Adipose tissue (tissue), 3 donors: Measurements from ENCODE around the gene PTPN9. TPM values are rescaled to one million over a fixed set of nuclear protein-coding genes. Genes with fewer than 3 reads are reported as not detected.
"Not testable (repeated sequence)": the region's sequence is repeated elsewhere in the genome, so short reads cannot be mapped to it uniquely, and the experiment has no call there.

Source experiments
- H3K27ac ChIP-seq: one replicate; pipeline ENCODE4 v1.5.1; 2013; ENCODE audit warnings: low read depth, low read length
- WGBS, 3 donors: extraction: QIAGEN DNeasy Blood & Tissue Kit; methylation state at CpG; one replicate each; pipeline ENCODE4 v1.1.7; 2013; 5-methylcytosine and 5-hydroxymethylcytosine counted together
- polyA plus RNA-seq, 3 donors: library from polyadenylated mRNA; stranded (reverse); fragments of 200-250 nt; gene quantifications; one replicate each; pipeline ENCODE4 v1.2.3, GENCODE V29; 2013
- donor health status: healthy with polysubstance abuse.
- donor health status: Bipolar disorder and iron deficiency.
- donor health status: healthy.

The PTPN9 gene
- polyA plus RNA-seq, 3 donors: 5.9 to 10.5 (median 9.8) TPM

GRCh38 chr15:75542949-75543545 lies 36.1 kb downstream of the PTPN9 start:
- H3K27ac ChIP-seq: not testable (repeated sequence)
- WGBS, 3 donors: 61 to 77% (median 72%) methylated on average over 4 to 5 of the region's 6 CpGs

- 44 to 65% (median 47%) methylated on average over 2 of the region's 2 CpGs for WGBS, 3 donors
- H3K27ac ChIP-seq: no peak overlapping the region
These were observed 36.7 kb downstream of the PTPN9 start for GRCh38 chr15:75542386-75542797.

GRCh38 chr15:75538376-75538775 lies 40.7 kb downstream of the PTPN9 start:
- 92 to 97% (median 93%) methylated on average over 7 of the region's 7 CpGs for WGBS, 3 donors

GRCh38 chr15:75533945-75534344 lies 45.2 kb downstream of the PTPN9 start:
- WGBS, 3 donors: 85 to 89% (median 88%) methylated on average over 1 of the region's 1 CpG
- no peak overlapping the region for H3K27ac ChIP-seq

More at GRCh38 chr15:75538376-75538775, 40.7 kb downstream of the PTPN9 start:
- no peak overlapping the region for H3K27ac ChIP-seq

- no peak overlapping the region for H3K27ac ChIP-seq
- WGBS, 3 donors: 46 to 73% (median 52%) methylated on average over 1 of the region's 1 CpG
These were observed 46.5 kb downstream of the PTPN9 start for GRCh38 chr15:75532413-75533250.

GRCh38 chr15:75531041-75531450 lies 48.1 kb downstream of the PTPN9 start:
- 45 to 54% (median 50%) methylated on average over 3 of the region's 3 CpGs for WGBS, 3 donors
- no peak overlapping the region for H3K27ac ChIP-seq

- 80 to 97% (median 95%) methylated on average over 3 to 4 of the region's 4 CpGs for WGBS, 3 donors
These were observed 48.9 kb downstream of the PTPN9 start for GRCh38 chr15:75530169-75530568.

GRCh38 chr15:75525756-75526155 lies 53.4 kb downstream of the PTPN9 start:
- H3K27ac ChIP-seq: not testable (repeated sequence)
- WGBS, 3 donors: 83 to 90% (median 83%) methylated on average over 3 of the region's 3 CpGs

More at GRCh38 chr15:75530169-75530568, 48.9 kb downstream of the PTPN9 start:
- no peak overlapping the region for H3K27ac ChIP-seq

GRCh38 chr15:75523011-75523410 lies 56.1 kb downstream of the PTPN9 start:
- WGBS, 3 donors: 91 to 98% (median 95%) methylated on average over 2 of the region's 2 CpGs
- H3K27ac ChIP-seq: no peak overlapping the region

- H3K27ac ChIP-seq: no peak overlapping the region
- 94 to 97% (median 96%) methylated on average over 1 of the region's 1 CpG for WGBS, 3 donors
These were observed 61.9 kb downstream of the PTPN9 start for GRCh38 chr15:75517233-75517632.

GRCh38 chr15:75508840-75509532 lies 70.1 kb downstream of the PTPN9 start:
- 55 to 77% (median 66%) methylated on average over 7 of the region's 7 CpGs for WGBS, 3 donors
- H3K27ac ChIP-seq: no peak overlapping the region

GRCh38 chr15:75502360-75502759 lies 76.8 kb downstream of the PTPN9 start:
- no peak overlapping the region for H3K27ac ChIP-seq
- whole genome bisulfite sequencing, 3 donors: 97 to 98% (median 97%) methylated on average over 8 of the region's 8 CpGs

GRCh38 chr15:75493732-75494131 lies 85.4 kb downstream of the PTPN9 start:
- WGBS, 3 donors: 92 to 96% (median 96%) methylated on average over 4 of the region's 4 CpGs
- H3K27ac ChIP-seq: no peak overlapping the region

- 68 to 93% (median 77%) methylated on average over 1 of the region's 1 CpG for WGBS, 3 donors
- no peak overlapping the region for H3K27ac ChIP-seq
These were observed 95.2 kb downstream of the PTPN9 start for GRCh38 chr15:75483961-75484360.

GRCh38 chr15:75483556-75483955 lies 95.6 kb downstream of the PTPN9 start:
- not testable (repeated sequence) for H3K27ac ChIP-seq

GRCh38 chr15:75483106-75483505 lies 96.0 kb downstream of the PTPN9 start:
- no peak overlapping the region for H3K27ac ChIP-seq
- 95 to 98% (median 97%) methylated on average over 1 of the region's 1 CpG for WGBS, 3 donors

More at GRCh38 chr15:75483556-75483955, 95.6 kb downstream of the PTPN9 start:
- WGBS, 3 donors: 83 to 97% (median 83%) methylated on average over 5 of the region's 5 CpGs

- 98% methylated on average over 40 to 47 of the region's 54 CpGs for WGBS, 3 donors
These were observed 98.7 kb downstream of the PTPN9 start for GRCh38 chr15:75480463-75480862.

GRCh38 chr15:75479670-75480069 lies 99.4 kb downstream of the PTPN9 start:
- H3K27ac ChIP-seq: no peak overlapping the region
- WGBS, 3 donors: 53 to 92% (median 77%) methylated on average over 2 of the region's 2 CpGs

More at GRCh38 chr15:75480463-75480862, 98.7 kb downstream of the PTPN9 start:
- not testable (repeated sequence) for H3K27ac ChIP-seq

GRCh38 chr15:75477094-75477493 lies 102.0 kb downstream of the PTPN9 start:
- not testable (repeated sequence) for H3K27ac ChIP-seq
- 95 to 98% (median 97%) methylated on average over 5 of the region's 5 CpGs for WGBS, 3 donors
